AG09319 (cell line): ENCODE results near the gene CLTC.

ENCODE experiments used
- DNase-seq: peaks from one replicate; pipeline ENCODE4 v3.0.0-alpha.2; 2010; ENCODE audit warnings: low read depth; ENCODE audit errors: extremely low read depth
- TF ChIP-seq, protein P1 (sequence below): IDR thresholded peaks from 2 replicates; pipeline ENCODE4 v1.5.1; 2011; ENCODE audit warnings: low read depth, mild to moderate bottlenecking, inconsistent platforms, low read length, moderate library complexity

The CLTC gene

DNA sequence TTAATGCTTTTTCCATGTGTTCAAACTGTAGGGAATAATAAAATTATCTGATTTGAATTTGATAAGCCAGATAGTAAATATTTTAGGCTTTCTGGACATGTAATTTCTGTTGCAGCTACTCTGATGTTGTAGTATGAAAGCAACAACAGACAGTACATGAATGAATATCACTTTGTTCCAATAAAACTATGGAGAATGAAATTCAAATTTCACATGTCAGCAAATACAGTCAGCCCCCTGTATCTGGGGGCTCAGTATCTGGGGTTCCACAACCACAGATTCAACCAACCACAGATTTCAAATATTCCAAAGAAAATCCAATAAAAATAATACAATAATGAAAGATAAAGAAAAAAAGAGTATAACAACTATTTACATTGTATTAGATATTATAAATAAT lies 8.2 kb upstream of the CLTC start:
- TF ChIP-seq, protein P1, sequence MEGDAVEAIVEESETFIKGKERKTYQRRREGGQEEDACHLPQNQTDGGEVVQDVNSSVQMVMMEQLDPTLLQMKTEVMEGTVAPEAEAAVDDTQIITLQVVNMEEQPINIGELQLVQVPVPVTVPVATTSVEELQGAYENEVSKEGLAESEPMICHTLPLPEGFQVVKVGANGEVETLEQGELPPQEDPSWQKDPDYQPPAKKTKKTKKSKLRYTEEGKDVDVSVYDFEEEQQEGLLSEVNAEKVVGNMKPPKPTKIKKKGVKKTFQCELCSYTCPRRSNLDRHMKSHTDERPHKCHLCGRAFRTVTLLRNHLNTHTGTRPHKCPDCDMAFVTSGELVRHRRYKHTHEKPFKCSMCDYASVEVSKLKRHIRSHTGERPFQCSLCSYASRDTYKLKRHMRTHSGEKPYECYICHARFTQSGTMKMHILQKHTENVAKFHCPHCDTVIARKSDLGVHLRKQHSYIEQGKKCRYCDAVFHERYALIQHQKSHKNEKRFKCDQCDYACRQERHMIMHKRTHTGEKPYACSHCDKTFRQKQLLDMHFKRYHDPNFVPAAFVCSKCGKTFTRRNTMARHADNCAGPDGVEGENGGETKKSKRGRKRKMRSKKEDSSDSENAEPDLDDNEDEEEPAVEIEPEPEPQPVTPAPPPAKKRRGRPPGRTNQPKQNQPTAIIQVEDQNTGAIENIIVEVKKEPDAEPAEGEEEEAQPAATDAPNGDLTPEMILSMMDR = no peak

DNA sequence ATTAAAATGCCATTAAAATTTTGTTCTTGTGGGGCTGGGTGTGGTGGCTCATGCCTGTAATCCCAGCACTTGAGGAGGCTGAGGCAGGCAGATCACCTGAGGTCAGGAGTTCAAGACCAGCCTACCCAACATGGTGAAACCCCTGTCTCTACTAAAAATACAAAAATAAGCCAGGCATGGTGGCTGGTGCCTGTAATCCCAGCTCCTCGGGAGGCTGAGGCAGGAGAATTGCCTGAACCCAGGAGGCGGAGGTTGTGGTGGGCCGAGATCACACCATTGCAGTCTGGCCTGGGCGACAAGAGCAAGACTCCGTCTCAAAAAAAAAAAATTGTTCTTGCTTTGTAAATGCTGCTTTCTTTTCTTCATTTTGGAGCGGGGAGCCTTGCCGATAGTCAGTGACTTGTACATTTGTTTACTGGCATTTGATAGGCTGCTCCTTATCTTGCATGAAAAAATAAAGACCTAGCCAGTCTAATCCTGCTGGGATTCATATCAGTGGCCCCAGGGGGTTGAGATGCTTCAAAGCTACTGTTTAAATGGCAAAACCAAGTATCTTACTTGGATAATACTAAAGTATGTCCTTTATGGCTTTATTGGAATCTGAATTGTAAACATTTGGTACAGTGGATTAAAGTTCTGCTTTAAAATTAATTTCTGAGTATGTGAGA lies 3.3 kb upstream of the CLTC start:
- TF ChIP-seq, protein P1 = no peak
- DNase-seq = no peak

More for the DNA sequence above, 8.2 kb upstream of the CLTC start:
- DNase-seq = no peak

DNA sequence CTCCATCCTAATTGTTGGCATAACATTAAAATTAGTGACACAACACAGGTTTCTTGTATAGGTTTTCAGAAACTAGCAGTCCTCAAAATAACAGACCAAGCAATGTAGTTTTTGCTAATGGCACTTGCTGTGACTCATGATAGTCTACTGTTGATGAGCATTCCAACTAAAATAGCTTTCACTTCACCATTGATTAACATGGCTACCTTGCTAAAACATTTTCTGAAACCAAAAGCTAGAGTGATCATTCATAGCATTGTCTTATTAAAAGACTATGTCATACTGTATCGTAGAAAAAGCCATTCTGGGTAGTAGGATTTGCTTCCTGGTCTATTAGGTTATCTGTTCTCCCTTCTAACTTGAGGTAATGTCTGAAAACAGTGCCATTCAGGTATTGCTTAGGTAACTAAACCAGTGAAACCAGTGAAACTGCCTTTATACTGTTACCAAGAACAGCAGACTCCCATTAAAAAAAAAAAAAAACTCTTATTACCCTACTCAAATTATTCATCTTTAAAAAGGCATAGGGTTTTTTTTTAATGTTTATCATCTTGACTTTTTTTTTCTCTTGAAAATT lies 2.5 kb upstream of the CLTC start:
- DNase-seq = no peak
- TF ChIP-seq, protein P1 = no peak

DNA sequence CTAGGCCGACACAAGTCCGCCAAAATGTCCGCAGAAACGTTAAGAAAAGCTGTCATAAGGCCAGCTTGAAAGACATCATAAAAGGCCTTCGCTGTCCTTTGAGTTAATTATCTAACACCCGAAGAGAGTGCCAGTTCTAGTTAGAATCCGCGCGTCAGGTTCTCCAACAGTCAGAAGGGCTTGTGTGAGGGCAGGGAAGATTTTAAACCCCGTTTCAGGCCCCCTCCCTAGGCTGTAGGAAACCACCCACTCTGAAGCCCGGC lies 729 bp upstream of the CLTC start:
- TF ChIP-seq, protein P1 = no peak
- DNase-seq = no peak

DNA sequence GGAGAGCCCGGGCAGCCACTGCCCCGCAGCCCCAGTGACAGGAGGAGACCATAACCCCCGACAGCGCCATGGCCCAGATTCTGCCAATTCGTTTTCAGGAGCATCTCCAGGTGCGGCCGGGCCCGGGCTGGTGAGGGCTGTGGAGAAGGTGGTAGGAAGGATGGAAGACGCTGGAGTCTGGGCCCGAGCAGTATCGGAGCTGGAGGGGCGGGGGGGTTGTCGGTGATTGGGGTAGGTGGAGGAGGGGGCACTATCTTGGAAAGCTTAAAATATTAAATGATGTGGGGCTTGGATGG lies 317 bp downstream of the CLTC start:
- TF ChIP-seq, protein P1 = no peak
- DNase-seq = no peak

DNA sequence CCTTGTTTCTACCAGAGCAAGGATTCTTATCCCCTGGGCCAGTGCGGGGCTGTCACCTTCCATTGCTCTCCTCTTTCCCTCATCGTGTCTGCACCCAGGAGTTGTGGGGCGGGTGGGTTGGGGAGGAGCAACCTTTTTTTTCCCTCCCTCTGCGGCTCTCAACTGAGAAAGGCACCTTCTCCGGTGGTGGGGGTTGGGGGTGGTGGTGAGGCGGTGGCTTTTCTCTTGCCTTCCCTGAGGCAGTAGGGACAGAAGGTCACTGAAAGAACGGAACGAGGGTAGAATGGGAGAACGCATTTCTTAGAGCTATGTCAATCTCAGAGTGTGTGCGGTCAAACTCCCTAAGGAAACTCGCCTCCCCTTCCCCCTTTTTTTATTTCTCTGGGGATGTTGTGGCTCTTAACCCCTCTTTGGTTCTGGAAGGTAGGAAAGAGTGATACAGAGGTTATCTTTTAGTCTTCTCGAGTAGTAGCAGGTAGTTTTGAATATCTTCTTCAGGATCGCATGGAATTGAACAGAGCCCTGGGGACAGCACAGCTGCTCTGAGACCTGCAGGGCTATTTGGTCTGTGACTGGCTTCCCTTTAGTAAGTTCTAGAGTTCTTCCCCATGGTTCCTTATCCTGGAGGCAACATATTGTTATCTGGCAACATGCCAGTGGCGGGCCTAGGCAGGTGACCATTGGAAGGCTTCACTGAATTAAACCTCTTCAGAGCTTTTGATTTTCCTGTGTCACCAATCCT lies 994 bp downstream of the CLTC start:
- DNase-seq = no peak

DNA sequence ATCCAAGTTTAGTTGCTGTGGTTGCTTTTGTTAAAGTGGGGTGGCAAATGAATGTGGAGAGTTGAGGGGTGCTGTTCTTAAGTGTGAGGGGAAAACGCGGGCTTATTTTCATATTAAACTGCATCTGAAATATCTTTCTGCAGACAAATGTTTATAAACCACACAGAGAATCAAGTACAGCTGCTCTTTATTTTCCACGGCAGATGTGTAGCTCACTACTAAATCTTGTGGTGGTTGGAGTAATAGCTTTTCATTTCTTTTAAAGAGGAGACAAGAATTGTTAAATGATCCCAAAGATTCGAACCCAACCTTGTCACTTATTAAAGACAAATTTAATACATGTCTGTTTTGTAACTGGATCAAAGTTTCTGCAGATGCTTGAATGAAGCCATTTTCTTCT lies 2.1 kb downstream of the CLTC start:
- TF ChIP-seq, protein P1 = no peak
- DNase-seq = no peak

More for the DNA sequence above, 994 bp downstream of the CLTC start:
- TF ChIP-seq, protein P1 = no peak
